ENCODE measurements around the gene FBRS. TPM values are rescaled to one million over a fixed set of nuclear protein-coding genes. Genes with fewer than 3 reads are reported as not detected.

The FBRS gene
- total RNA-seq, 1 donor from 2014 or later: 46.9 TPM

DNA sequence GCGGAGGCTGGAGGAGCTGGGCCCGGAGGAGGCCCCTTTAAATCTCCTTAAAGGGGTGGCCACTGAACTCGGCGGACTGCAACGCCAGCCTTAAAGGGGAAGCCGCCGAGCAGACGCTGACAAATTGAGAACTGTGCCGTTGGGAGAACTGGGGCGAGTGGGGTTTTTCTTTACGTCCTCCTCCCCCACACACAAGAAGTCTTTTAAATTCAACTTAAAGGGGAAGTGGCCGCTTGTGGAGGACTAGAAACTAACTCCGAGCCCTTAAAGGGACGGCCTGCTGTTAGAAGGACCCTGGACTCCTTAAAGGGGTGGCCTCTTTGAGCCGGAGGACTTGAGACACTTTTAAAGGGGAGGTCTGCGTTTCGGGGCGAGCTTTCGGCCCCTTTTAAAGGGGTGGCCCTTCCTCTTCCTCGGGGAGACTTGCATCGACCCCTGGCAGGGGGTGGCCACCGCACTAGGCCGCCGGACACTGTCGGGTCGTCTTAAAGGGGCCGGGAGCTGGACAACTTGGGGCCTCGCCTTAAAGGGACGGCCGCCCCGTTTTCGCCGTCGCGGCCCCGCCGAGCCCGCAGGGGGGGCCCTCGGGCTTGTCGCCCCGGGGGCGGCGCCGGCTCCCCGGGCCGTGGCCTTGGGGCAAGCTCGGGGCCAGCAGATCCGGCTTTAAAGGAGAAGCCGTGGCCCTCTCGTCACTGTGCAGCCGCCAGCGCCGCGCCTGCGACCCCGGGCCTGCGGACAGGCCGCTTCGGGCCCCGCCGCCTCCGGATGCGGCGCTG is 688 bp downstream of the FBRS start:
- TF ChIP-seq, protein P1, sequence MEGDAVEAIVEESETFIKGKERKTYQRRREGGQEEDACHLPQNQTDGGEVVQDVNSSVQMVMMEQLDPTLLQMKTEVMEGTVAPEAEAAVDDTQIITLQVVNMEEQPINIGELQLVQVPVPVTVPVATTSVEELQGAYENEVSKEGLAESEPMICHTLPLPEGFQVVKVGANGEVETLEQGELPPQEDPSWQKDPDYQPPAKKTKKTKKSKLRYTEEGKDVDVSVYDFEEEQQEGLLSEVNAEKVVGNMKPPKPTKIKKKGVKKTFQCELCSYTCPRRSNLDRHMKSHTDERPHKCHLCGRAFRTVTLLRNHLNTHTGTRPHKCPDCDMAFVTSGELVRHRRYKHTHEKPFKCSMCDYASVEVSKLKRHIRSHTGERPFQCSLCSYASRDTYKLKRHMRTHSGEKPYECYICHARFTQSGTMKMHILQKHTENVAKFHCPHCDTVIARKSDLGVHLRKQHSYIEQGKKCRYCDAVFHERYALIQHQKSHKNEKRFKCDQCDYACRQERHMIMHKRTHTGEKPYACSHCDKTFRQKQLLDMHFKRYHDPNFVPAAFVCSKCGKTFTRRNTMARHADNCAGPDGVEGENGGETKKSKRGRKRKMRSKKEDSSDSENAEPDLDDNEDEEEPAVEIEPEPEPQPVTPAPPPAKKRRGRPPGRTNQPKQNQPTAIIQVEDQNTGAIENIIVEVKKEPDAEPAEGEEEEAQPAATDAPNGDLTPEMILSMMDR (conservative IDR thresholded peaks at IDR 0.05; ENCODE audit: low read depth, low read length): peak; percentile 4
- peak; percentile 78 for DNase-seq (ENCODE audit: low read depth)

DNA sequence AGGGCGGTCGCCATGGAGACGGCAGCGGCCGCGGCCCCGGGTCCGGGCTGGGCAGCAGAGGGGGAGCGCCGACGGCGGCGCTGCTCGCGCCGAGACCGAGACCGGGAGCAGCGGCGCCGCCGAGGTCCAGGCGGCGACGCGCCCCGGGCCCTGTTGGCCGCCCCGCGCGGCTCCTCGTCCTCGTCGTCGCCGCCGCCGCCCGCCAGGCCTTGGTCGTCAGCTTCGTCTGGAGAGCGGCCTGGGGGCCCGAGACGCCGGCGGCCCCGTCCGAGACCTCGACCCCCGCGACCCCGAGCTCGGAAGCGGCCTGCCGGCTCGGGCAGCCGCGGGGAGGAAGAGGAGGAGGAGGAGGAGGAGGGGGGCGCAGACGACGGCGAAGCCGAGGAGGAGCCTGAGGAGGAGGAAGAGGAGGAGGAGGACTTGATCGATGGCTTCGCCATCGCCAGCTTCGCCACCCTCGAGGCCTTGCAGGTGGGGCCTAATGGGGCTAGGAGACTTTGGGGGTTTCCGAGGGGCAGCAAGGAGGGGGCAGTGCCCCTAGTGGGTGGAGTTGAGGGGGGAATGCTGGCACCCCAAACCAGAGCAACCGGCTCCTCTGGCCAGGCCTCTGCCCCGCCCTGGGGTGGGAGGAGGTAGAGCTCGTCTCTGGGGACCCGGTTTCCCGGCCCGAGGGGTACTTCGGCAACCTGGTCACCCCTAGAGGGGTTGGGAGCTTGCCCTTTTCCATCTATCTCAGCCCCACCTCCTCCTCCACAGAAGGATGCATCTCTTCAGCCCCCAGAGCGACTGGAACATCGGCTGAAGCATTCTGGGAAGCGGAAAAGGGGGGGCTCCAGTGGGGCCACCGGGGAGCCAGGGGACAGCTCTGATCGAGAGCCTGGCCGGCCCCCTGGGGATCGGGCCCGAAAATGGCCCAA is 1.5 kb downstream of the FBRS start:
- H3K4me3 ChIP-seq (ENCODE audit: low read depth, low read length): peak overlapping the region; percentile 97
- DNase-seq (ENCODE audit: low read depth): no peak
- TF ChIP-seq, protein P1 (conservative IDR thresholded peaks at IDR 0.05; ENCODE audit: low read depth, low read length): peak; percentile 22

More for the DNA sequence above, 688 bp downstream of the FBRS start:
- H3K4me3 ChIP-seq (ENCODE audit: low read depth, low read length): peak overlapping the region; percentile 97

DNA sequence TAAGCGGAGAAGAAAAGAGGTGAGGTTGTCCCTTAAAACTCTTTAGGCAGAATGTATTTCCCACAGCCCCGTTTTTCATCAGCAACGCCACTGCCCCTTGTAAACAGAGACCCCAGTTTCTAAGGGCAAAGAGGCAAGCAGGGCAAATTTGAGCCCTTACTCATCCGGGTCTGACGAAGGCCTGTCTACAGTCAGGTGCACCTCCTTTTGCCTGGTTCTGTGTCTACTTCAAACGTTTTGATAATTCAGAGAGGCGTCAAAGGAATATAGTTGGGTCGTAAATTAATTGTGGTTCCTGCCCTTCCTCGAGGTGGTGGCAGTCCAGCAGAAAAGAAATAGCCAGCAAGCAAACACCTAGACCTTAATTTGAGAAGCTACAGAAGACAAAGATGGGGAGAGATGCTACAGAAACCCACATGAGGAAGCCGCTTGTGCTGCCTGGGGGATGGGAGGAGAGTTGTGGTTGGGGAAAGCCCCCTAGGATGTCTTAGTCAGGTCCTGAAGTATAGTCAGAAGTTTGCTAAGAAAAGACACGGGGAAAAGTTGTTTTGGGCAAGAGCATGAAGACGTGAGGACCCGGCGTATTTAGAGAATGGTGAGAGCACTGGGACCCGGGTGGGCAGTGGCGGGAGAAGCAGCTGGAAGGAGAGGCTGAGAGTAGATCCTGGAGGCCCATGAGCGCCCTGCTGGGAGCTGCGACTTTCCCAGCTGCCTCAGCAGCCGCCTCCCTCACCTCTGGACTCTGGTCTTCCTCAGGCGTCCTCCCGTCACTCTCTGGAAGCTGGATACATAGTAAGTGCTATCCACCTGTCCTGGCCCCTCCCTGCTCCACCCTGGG is 2.4 kb downstream of the FBRS start:
- peak overlapping the region; percentile 97 for H3K4me3 ChIP-seq (ENCODE audit: low read depth, low read length)
- DNase-seq (ENCODE audit: low read depth): no peak
- TF ChIP-seq, protein P1 (conservative IDR thresholded peaks at IDR 0.05; ENCODE audit: low read depth, low read length): no peak

DNA sequence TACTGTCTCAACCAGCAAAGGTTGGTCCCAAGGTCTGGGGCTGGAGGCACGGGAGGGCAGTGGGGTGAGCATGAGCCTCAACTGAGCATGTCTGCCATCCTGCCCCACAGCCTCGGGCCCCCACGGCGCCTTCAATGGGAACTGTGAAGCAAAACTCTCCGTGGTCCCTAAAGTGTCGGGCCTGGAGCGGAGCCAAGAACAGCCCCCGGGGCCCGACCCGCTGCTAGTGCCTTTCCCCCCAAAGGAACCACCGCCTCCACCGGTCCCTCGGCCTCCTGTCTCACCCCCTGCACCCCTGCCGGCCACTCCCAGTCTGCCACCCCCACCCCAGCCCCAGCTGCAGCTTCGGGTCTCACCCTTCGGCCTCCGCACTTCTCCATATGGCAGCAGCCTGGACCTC is 4.2 kb downstream of the FBRS start:
- TF ChIP-seq, protein P1 (conservative IDR thresholded peaks at IDR 0.05; ENCODE audit: low read depth, low read length): no peak
- DNase-seq (ENCODE audit: low read depth): no peak

DNA sequence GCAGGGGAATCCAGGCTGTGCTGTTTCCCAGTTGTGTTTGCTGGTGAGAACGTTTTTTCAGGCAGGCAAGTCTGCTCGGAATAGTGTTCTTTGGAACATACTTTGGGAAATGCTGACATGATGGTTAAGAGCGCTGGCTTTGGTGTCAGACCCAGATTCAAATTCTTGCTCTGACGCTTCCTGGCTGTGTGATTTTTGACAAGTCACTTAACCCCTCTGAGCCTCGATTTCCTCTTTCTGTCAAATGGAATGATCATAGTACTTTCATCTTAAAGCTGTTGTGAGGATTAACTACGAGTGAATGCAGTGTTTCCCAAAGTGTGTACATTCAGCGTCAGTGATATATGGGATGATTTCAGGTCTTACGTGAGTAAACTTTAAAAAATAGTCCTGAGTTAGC is 4.8 kb downstream of the FBRS start:
- TF ChIP-seq, protein P1 (conservative IDR thresholded peaks at IDR 0.05; ENCODE audit: low read depth, low read length): no peak
- DNase-seq (ENCODE audit: low read depth): no peak
- no peak overlapping the region for H3K4me3 ChIP-seq (ENCODE audit: low read depth, low read length)

More for the DNA sequence above, 4.2 kb downstream of the FBRS start:
- H3K4me3 ChIP-seq (ENCODE audit: low read depth, low read length): no peak overlapping the region

DNA sequence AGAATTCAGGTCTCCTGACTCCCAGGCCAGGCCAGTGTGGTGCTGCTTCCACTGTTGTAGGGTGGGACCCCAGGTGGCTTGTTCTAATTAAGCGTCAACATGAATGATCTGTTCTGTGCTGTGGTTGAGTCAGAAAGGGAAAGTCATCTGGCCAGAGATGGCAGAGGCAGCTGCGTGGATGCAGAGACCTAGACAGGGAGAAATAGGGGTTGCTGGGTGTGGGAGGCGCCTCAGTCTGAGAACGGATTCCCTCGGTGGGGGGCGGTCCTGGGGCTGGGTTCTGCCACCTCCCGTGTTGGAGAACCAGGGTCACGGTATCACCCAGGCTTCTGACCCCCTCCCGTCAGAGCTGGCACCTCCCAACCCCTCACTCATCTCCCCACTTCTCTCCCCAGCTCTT is 5.6 kb downstream of the FBRS start:
- no peak for DNase-seq (ENCODE audit: low read depth)
- TF ChIP-seq, protein P1 (conservative IDR thresholded peaks at IDR 0.05; ENCODE audit: low read depth, low read length): no peak
- no peak overlapping the region for H3K4me3 ChIP-seq (ENCODE audit: low read depth, low read length)

Data from epithelial cell of proximal tubule (primary cell).